Heart left ventricle (tissue), 16 donors: ENCODE results near the gene TACR3. TPM values are rescaled to one million over a fixed set of nuclear protein-coding genes. Genes with fewer than 3 reads are reported as not detected.

Experiments
- ATAC-seq, 4 donors: fragments of 200-7000 bp; cut with Tn5 transposase; one replicate each; pipeline ENCODE4 v1.9.1; 2020 to 2022; ENCODE audit warnings: moderate library complexity in 4 of 4, mild to moderate bottlenecking in 3 of 4, moderate number of reproducible peaks in 1 of 4
- DNase-seq, 5 donors: peaks; one replicate each; pipeline ENCODE4 v3.0.0-alpha.2; 2020
- H3K27ac ChIP-seq, 12 donors: fragments of 200-600 bp; sonication (generic) in 4 of 12; one replicate each; pipeline versions ENCODE4 v1.5.0 to v1.8.0; 2016 to 2022; ENCODE audit warnings: mild to moderate bottlenecking in 2 of 12
- H3K27me3 ChIP-seq, 9 donors: fragments of 200-600 bp; sonication (generic) in 2 of 9; one replicate each; pipeline versions ENCODE4 v1.5.1 to v1.8.0; 2016 to 2022; ENCODE audit warnings: mild to moderate bottlenecking in 3 of 9
- H3K36me3 ChIP-seq, 9 donors: fragments of 200-600 bp; sonication (generic) in 2 of 9; one replicate each; pipeline versions ENCODE4 v1.5.0 to v1.8.0; 2018 to 2022; ENCODE audit warnings: mild to moderate bottlenecking in 2 of 9
- H3K4me1 ChIP-seq, 12 donors: fragments of 200-600 bp; sonication (generic) in 4 of 12; one replicate each; pipeline versions ENCODE4 v1.5.0 to v1.8.0; 2016 to 2022; ENCODE audit warnings: mild to moderate bottlenecking in 3 of 12
- H3K4me3 ChIP-seq, 12 donors: fragments of 200-600 bp; sonication (generic) in 4 of 12; one replicate each; pipeline versions ENCODE4 v1.5.0 to v1.8.0; 2017 to 2022; ENCODE audit warnings: mild to moderate bottlenecking in 9 of 12, moderate library complexity in 4 of 12
- H3K9me3 ChIP-seq, 12 donors: fragments of 200-600 bp; sonication (generic) in 4 of 12; one replicate each; pipeline versions ENCODE4 v1.5.0 to v1.8.0; 2016 to 2022; ENCODE audit warnings: mild to moderate bottlenecking in 1 of 12
- CTCF ChIP-seq, 12 donors: fragments of 200-600 bp; sonication (generic) in 4 of 12; IDR thresholded peaks; one replicate each; pipeline versions ENCODE4 v1.5.0 to v1.8.0; 2018 to 2022; ENCODE audit warnings: antibody characterized with exemption in 12 of 12, mild to moderate bottlenecking in 5 of 12
- POLR2A ChIP-seq, 2 donors: fragments of 450-650 bp; IDR thresholded peaks; one replicate each; pipeline ENCODE4 v1.6.1; 2017; ENCODE audit warnings: antibody characterized with exemption in 2 of 2, mild to moderate bottlenecking in 2 of 2, moderate library complexity in 2 of 2
- WGBS, 4 donors: extraction: QIAGEN DNeasy Blood & Tissue Kit in 2 of 4; methylation state at CpG; one replicate each; pipeline versions ENCODE4 v1.1.5 to v1.1.7; 2013 to 2018; 5-methylcytosine and 5-hydroxymethylcytosine counted together
- intact Hi-C, 10 donors: fragments of 100-400 bp; cut with DNase I; formaldehyde crosslinking; loops; one replicate each; pipeline versions ENCODE4 v1.11.1 to v1.14.2; 2022
- polyA plus RNA-seq, 2 donors: library from polyadenylated mRNA; stranded (reverse); fragments of 200-250 nt; gene quantifications; one replicate each; pipeline ENCODE4 v1.2.3, GENCODE V29; 2013
- total RNA-seq, 9 donors: library from RNA; depleted of rRNA in 2 of 9; stranded (reverse); fragments of >200 nt in 2 of 9; fragmentation: NEBNext Ultra II Directional in 3 of 9; extraction: Animal tissue kit (Norgen Biotek cat#: 25700) in 3 of 9; gene quantifications; one replicate each; pipeline versions ENCODE4 v1.1.0 to v1.2.4, GENCODE V29; 2016 to 2023
- donor health status: ischemic (EF 13 %, LVEDD 7.1; RV severe dilation, severe dysfunction).
- donor health status: healthy with polysubstance abuse.
- donor health status: DM: no; HTN: yes; CAD: no.
- donor health status: DM: no; HTN: no; CAD: no.
- donor health status: ischemic (EF 25% LVEDD 6.9; RV normal size, moderate dysfunction).
- donor health status: ischemic (EF 25% LVEDD 5.7; RV mildly dilated, moderate dysfunction).
- donor health status: healthy.
- donor health status: DM: yes; HTN: yes; CAD: no.
- donor health status: ischemic (EF 35%, LVEDD 5.7; RV mildly dilated, moderate dysfunction).
- donor health status: nonischemic (EF 11% LVEDD 7.7; RV severe dilation, severe dysfunction).
- donor health status: DM: yes; HTN: yes; CAD: no.
- donor health status: PGD.
- donor health status: ischemic (EF 29% LVEDD 5.4; RV normal size, mild dysfunction).
- donor health status: nonischemic (EF 23%, LVEDD 6.1; RV moderate dilation, normal function).

Gene TACR3
- total and polyA plus RNA-seq, 11 donors = not detected

GRCh38 chr4:103664436-103665075, 55.2 kb downstream of the TACR3 start:
- no peak for TF ChIP-seq CTCF (IDR thresholded peaks at IDR 0.05)
- Histone ChIP-seq H3K4me3 (no peak overlapping the region), H3K27ac (no peak overlapping the region), H3K4me1 (no peaks in the 10 kb centered on the region), H3K36me3 (no peaks in the 10 kb centered on the region), H3K9me3 (no peaks in the 10 kb centered on the region), H3K27me3 (no peaks in the 10 kb centered on the region)
- 60 to 68% (median 64%) methylated on average over 2 of the region's 2 CpGs for WGBS, 4 donors
- no peak for DNase-seq
- ATAC-seq = no peak
- intact Hi-C loops = no loop called here

- no peaks in the 10 kb centered on the region for H3K36me3 ChIP-seq
- no peaks in the 10 kb centered on the region for H3K27me3 ChIP-seq
- no peak for TF ChIP-seq CTCF (IDR thresholded peaks at IDR 0.05)
- TF ChIP-seq POLR2A (IDR thresholded peaks at IDR 0.05) = no peak
- no peak overlapping the region for H3K27ac ChIP-seq
- H3K4me1 ChIP-seq = no peaks in the 10 kb centered on the region
- intact Hi-C loops = no loop called here
- no peak overlapping the region for H3K4me3 ChIP-seq
- no peak for ATAC-seq
- H3K9me3 ChIP-seq = peaks cover 0 to 8% (median 0%) of the 10 kb centered on the region in 12 donors
- DNase-seq = no peak
Measured at GRCh38 chr4:103648541-103648940, 71.2 kb downstream of the TACR3 start.

GRCh38 chr4:103645991-103646390, 73.8 kb downstream of the TACR3 start:
- H3K4me3 ChIP-seq = no peak overlapping the region
- no peak for TF ChIP-seq CTCF (IDR thresholded peaks at IDR 0.05)
- TF ChIP-seq POLR2A (IDR thresholded peaks at IDR 0.05) = no peak
- H3K27ac ChIP-seq = no peak overlapping the region

GRCh38 chr4:103634236-103634635, 85.5 kb downstream of the TACR3 start:
- ATAC-seq (no peak), DNase-seq (no peak)
- Histone ChIP-seq H3K36me3 (no peaks in the 10 kb centered on the region), H3K4me3 (no peak overlapping the region), H3K9me3 (peaks cover 0 to 8% (median 0%) of the 10 kb centered on the region in 12 donors), H3K4me1 (no peaks in the 10 kb centered on the region), H3K27me3 (no peaks in the 10 kb centered on the region), H3K27ac (no peak overlapping the region)
- intact Hi-C loops = no loop called here
- TF ChIP-seq CTCF (IDR thresholded peaks at IDR 0.05) = no peak
- no peak for TF ChIP-seq POLR2A (IDR thresholded peaks at IDR 0.05)
- WGBS, 4 donors = 15 to 32% (median 20%) methylated on average over 1 of the region's 1 CpG

More at GRCh38 chr4:103645991-103646390, 73.8 kb downstream of the TACR3 start:
- no peak for DNase-seq
- peaks cover 0 to 9% (median 4%) of the 10 kb centered on the region in 12 donors for H3K9me3 ChIP-seq
- ATAC-seq = no peak
- intact Hi-C loops = no loop called here
- H3K36me3 ChIP-seq = no peaks in the 10 kb centered on the region
- no peaks in the 10 kb centered on the region for H3K4me1 ChIP-seq
- no peaks in the 10 kb centered on the region for H3K27me3 ChIP-seq
- 68 to 79% (median 70%) methylated on average over 4 of the region's 4 CpGs for WGBS, 4 donors
